SH-SY5Y (cell line): ENCODE data around the gene HAUS2.

ENCODE experiments used
- GATA2 ChIP-seq: IDR thresholded peaks from 2 replicates; pipeline ENCODE4 v1.6.1; 2011; ENCODE audit warnings: mild to moderate bottlenecking, low read depth, low read length
- GATA3 ChIP-seq: IDR thresholded peaks from 2 replicates; pipeline ENCODE4 v1.6.1; 2011; ENCODE audit warnings: low read depth, mild to moderate bottlenecking, low read length, moderate library complexity

DNA sequence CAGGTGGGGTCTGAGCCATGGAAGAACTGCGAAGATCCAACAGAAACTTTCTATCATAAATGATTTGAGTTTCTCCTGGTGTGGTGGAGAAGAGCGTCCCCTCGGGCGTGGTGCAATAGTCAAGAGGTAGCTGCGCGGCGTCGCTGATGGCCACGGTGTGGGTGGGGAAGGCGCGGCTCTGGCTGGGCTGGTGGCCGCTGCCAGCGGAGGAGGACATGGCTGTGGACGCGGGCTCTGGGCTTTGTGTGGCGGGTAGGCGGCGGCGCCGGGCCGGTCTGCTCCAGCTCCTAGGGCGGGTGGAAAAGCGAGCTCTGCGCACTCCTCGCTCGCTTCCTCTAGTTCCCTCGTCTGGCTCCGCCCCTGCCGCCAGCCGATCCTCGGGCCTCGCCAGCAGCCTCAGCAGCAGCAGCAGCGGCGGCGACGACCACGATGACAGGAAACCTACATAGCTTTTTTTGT, 32.7 kb downstream of the HAUS2 start:
- TF ChIP-seq GATA3 (no peak), GATA2 (no peak)
